GM12873 (cell line): ENCODE measurements around the gene PLVAP.

Experiments
- TF ChIP-seq, protein P1 (sequence below): IDR thresholded peaks from 2 replicates; pipeline ENCODE4 v1.5.1; 2012; ENCODE audit warnings: low read depth, mild to moderate bottlenecking, moderate library complexity, low read length, control low read depth; ENCODE audit not compliant: insufficient read depth; ENCODE audit errors: missing control alignments

The PLVAP gene

DNA sequence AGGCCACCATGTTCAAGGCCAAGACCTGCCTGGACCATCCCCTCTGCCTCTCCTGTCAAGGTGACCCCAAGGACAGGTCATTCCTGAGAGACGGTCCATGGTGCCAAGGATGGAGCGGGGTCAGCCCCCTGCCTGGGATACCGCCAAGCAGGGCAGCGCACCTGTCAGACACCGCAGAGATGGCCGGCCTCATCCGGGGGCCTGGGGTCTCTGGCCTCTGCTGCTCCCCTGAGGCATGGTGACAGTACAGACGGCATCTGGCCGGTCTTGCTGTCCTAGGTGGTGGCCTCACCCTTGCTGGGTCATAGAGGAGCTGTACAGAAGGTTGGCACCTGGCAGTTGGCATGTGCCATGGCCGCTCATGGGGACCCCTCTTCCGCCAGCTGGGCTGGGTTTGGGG is 56.7 kb downstream of the PLVAP start:
- TF ChIP-seq, protein P1, sequence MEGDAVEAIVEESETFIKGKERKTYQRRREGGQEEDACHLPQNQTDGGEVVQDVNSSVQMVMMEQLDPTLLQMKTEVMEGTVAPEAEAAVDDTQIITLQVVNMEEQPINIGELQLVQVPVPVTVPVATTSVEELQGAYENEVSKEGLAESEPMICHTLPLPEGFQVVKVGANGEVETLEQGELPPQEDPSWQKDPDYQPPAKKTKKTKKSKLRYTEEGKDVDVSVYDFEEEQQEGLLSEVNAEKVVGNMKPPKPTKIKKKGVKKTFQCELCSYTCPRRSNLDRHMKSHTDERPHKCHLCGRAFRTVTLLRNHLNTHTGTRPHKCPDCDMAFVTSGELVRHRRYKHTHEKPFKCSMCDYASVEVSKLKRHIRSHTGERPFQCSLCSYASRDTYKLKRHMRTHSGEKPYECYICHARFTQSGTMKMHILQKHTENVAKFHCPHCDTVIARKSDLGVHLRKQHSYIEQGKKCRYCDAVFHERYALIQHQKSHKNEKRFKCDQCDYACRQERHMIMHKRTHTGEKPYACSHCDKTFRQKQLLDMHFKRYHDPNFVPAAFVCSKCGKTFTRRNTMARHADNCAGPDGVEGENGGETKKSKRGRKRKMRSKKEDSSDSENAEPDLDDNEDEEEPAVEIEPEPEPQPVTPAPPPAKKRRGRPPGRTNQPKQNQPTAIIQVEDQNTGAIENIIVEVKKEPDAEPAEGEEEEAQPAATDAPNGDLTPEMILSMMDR: no peak

DNA sequence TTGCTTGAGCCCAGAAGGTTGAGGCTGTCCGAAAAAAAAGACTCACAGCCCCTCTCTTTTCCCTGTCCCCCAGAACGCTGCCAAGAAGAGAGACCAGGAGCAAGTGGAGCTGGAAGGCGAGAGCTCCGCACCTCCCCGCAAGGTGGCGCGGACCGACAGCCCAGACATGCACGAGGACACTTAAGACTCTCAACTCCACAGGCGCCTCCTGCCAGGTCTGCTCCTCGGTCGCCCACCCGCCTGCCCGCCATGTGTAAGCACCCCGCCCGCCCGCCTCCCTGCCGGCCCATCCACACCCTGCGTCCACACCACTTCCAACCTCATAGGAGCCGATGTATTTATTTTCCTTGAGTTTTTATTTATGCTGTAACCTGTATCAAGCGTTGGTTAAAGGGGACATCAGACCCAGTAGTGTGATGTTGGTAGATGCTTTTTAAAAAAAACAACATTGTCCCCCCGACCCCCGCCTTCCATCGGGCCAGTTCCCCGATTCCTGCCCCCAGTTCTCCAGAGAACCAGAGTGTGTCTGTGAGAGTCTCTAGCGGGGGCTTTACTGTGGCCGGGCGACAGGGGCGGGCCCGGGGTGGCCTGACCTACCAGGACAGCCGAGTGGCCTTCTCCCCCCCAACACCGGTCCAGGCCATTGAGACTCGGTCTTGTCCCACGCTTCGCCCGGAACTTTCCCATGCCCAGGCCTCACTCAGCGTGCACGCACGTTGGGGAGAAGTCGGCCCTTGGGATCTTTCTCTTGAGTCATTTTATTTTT is 57.5 kb downstream of the PLVAP start:
- TF ChIP-seq, protein P1: no peak

DNA sequence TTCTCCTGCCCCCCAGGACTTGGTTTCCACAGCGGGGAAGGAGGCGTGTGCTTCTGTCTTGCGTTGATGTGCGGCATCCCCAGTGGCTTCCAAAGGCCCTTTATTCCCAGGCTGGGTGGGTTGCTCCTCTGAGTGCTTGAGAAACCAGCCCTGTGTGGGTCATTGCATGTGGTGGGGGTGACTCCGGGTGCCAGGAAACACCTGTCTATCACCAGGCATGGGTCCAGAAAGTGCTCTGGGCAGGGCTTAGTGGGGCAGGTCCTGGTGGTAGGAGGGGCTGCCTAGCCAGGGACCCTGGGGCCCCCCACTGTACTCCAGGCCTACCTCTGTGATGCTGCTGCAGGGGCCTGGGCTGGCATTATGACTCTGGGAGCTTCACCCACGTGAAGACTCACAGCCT is 58.2 kb downstream of the PLVAP start:
- TF ChIP-seq, protein P1: no peak

DNA sequence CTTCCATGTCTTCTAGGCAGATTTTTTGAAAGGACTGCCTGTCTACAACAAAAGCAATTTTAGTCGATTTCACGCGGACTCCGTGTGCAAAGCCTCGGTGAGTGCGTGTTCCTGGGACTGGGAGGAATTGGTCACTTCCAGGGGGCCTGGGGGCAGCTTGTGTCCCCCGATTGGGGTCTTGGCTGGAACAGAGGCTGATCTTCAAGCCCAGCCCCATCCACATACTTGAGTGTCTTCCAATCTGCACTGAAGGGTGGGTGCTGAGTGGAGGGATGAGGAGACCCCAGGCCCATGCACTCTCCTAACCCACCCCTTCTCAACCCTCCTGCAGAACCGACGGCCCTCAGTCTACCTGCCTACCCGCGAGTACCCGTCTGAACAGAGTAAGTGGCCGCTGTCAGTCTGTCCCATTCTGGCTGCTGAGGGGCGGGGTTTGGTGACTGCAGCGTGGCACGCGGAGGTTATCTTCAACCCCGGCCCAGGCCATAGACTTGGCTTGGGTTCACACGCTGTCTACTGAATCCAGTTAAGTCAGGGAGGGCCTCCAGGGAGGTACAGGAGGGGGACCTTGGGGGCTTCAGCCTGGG is 63.0 kb downstream of the PLVAP start:
- TF ChIP-seq, protein P1: no peak

DNA sequence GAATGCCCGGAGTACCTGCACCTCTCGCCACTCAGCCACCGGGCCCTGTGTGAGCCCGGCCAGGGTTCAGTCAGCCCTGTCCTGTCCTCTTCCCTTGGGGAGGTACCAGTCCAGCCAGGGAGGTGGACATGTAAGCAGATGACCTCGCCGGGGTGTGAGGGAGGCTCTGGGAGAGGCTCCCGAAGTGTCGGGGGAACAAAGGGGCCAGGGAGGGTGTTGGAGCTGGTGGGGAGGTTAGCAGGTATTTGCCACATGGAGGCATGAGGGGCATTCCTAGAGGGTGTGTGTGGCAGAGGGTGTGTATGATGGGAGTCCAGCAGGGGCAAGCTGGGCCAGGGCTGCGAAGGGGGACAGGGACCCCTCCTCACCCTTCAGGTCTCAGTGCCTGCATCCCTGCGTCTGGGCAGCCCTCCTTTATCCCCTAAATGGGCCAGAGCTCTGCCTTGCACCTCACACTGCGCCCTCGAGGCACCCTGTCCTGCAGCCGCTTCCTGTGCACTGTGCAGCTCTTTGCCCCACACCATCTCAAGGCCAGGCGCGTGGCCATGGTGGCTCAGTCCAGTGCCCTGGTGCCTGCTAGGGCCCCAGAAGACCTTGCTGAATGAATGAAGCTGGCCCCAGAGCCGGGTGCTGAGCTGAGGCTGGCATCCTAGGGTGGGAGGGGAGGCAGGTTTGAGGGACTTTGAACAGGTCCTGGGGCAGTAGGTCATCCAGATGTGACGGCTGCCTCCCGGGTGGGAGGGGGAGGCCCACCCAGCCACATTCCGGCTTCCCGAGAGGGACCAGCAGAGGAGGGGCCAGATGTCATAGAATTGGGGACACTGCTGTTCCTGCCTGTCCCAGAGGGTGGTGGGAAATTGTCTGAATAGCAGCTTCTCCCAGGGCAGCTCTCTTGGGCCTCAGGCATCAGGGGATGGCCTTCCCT is 64.7 kb downstream of the PLVAP start:
- TF ChIP-seq, protein P1: no peak

DNA sequence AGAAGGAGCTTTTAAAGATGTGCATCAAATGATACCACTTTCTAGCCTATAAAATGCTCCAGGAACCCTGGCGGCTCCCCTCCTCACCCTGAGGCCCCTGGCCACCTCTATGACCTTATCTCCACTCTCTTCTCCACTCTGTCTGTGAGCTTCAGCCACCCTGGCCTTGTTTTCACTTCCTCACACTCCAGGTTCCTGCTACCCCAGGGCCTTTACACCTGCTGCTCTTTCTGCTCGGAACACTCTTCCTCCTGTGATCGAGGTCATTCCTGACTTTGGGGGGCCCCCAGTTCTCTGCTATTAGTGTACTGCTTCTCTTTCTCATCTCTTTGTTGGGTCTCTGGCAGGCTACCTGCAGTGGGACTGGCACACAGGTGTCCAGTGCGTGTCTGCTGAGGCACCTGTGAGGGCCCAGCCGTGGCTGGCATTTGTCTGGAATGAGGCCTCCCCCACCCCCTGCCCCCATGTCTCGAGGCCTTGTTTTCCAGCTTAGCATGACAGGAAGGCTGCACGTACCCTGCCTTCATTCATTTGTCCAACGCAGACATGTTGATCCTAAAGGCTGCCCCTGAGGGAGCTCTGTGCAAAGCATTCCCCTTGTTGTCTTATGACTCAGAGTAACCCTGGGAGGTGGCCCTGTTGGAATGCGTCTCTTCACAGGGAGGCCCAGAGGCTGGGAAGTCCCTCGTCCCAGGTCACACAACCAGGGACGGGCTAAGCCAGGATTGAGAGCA is 65.5 kb downstream of the PLVAP start:
- TF ChIP-seq, protein P1: no peak
